HCT116 (cell line): ENCODE data around the gene CDC42BPB. TPM values are rescaled to one million over a fixed set of nuclear protein-coding genes. Genes with fewer than 3 reads are reported as not detected.

Experiments used
- ATAC-seq: fragments of 200-7000 bp; cut with Tn5 transposase; 2 replicates; pipeline ENCODE4 v1.9.1; 2020; ENCODE audit warnings: mild to moderate bottlenecking, moderate library complexity
- BruUV-seq: library from RNA; stranded (reverse); fragments of 400-500 nt; replicated peaks from 2 replicates; lab custom pipeline; 2021; lab: Mats Ljungman, UMichigan
- CTCF ChIA-PET: fragments of 300-600 bp; sonication (Branson Sonifier 250); formaldehyde crosslinking; loops from one replicate; lab custom pipeline; 2021; ENCODE audit warnings: antibody characterized with exemption; lab: Charles Lee
- POLR2A ChIA-PET: fragments of 300-600, 350-600 bp; sonication (Branson Sonifier 250); formaldehyde crosslinking; loops from one replicate; lab custom pipeline; 2021; ENCODE audit warnings: antibody characterized with exemption; lab: Charles Lee
- RAD21 ChIA-PET, 2 experiments: fragments of 300-600 bp; sonication (Branson Sonifier 250); formaldehyde crosslinking; loops; one replicate each; lab custom pipeline; 2023; ENCODE audit warnings: low total read pairs in 2 of 2; ENCODE audit not compliant: uncharacterized antibody in 2 of 2, unreplicated experiment in 2 of 2, low non-redundant PET in 1 of 2; lab: Charles Lee
- DNase-seq: peaks from one replicate; pipeline ENCODE4 v3.0.0-alpha.2; 2010; ENCODE audit warnings: low read depth, low spot score
- H2AFZ ChIP-seq: fragments of 200-600 bp; shearing (Covaris generic), sonication (generic); 2 replicates; pipeline ENCODE4 v1.6.1; 2017; ENCODE audit warnings: low read depth, mixed run types, mixed read lengths, antibody characterized with exemption, low read length; ENCODE audit not compliant: poor library complexity, severe bottlenecking
- H3K27ac ChIP-seq: 2 replicates; pipeline ENCODE4 v1.5.1; 2012; ENCODE audit warnings: low read depth, low read length
- H3K27me3 ChIP-seq: fragments of 200-600 bp; sonication (generic); 2 replicates; pipeline ENCODE4 v1.6.1; 2016; ENCODE audit warnings: mixed run types, low read length, mixed read lengths; ENCODE audit not compliant: insufficient read depth
- H3K36me3 ChIP-seq, 2 experiments: fragments of 200-500 bp in 1 of 2; fragments of 200-600 bp in 1 of 2; sonication (Bioruptor generic) in 1 of 2; sonication (generic) in 1 of 2; 2 replicates each; pipeline versions ENCODE4 v1.5.1 to v1.6.1; 2014 to 2016; ENCODE audit warnings: low read length in 2 of 2, inconsistent platforms in 1 of 2, mixed read lengths in 1 of 2, mixed run types in 1 of 2; ENCODE audit not compliant: insufficient read depth in 2 of 2, control insufficient read depth in 1 of 2
- H3K4me1 ChIP-seq, 2 experiments: fragments of 200-600 bp in 1 of 2; sonication (generic) in 1 of 2; 2 replicates each; pipeline versions ENCODE4 v1.5.1 to v1.6.1; 2012 to 2017; ENCODE audit warnings: low read length in 2 of 2, inconsistent platforms in 1 of 2, mild to moderate bottlenecking in 1 of 2, mixed read lengths in 1 of 2, mixed run types in 1 of 2, moderate library complexity in 1 of 2; ENCODE audit not compliant: insufficient read depth in 2 of 2, control insufficient read depth in 1 of 2
- H3K4me2 ChIP-seq: fragments of 200-600 bp; sonication (generic); 2 replicates; pipeline ENCODE4 v1.6.1; 2017; ENCODE audit warnings: mixed run types, low read length, mixed read lengths
- H3K4me3 ChIP-seq, 2 experiments: fragments of 200-600 bp in 1 of 2; sonication (generic) in 1 of 2; replicated peaks in 1 of 2; 2 replicates each; pipeline ENCODE4 v1.5.1; 2011 to 2016; ENCODE audit warnings: low read length in 2 of 2, control low read depth in 1 of 2, low read depth in 1 of 2, mild to moderate bottlenecking in 1 of 2, mixed read lengths in 1 of 2, mixed run types in 1 of 2
- H3K79me2 ChIP-seq: fragments of 200-600 bp; sonication (generic); 2 replicates; pipeline ENCODE4 v1.6.1; 2017; ENCODE audit warnings: mild to moderate bottlenecking, mixed run types, low read length, moderate library complexity, mixed read lengths; ENCODE audit not compliant: insufficient read depth
- H3K9ac ChIP-seq: fragments of 200-600 bp; sonication (generic); 2 replicates; pipeline ENCODE4 v1.6.1; 2016; ENCODE audit warnings: low read length, mixed read lengths
- H3K9me2 ChIP-seq: fragments of 200-600 bp; sonication (generic), shearing (Covaris generic); 2 replicates; pipeline ENCODE4 v1.6.1; 2017; ENCODE audit warnings: mixed run types, mild to moderate bottlenecking, moderate library complexity; ENCODE audit not compliant: insufficient read depth
- H3K9me3 ChIP-seq, 2 experiments: fragments of 200-500 bp in 1 of 2; fragments of 200-600 bp in 1 of 2; sonication (Bioruptor generic) in 1 of 2; sonication (generic) in 1 of 2; 2 replicates each; pipeline ENCODE4 v1.6.1; 2014 to 2017; ENCODE audit warnings: low read length in 2 of 2, mixed read lengths in 2 of 2, inconsistent platforms in 1 of 2, low read depth in 1 of 2, mild to moderate bottlenecking in 1 of 2, mixed run types in 1 of 2, moderate library complexity in 1 of 2; ENCODE audit not compliant: control insufficient read depth in 1 of 2, insufficient read depth in 1 of 2
- H4K20me1 ChIP-seq: fragments of 200-600 bp; sonication (generic), shearing (Covaris generic); 2 replicates; pipeline ENCODE4 v1.6.1; 2017; ENCODE audit warnings: mixed run types, mild to moderate bottlenecking, moderate library complexity; ENCODE audit not compliant: insufficient read depth
- ATF3 ChIP-seq: IDR thresholded peaks from 2 replicates; pipeline ENCODE4 v1.6.1; 2012
- CBX3 ChIP-seq: IDR thresholded peaks from 2 replicates; pipeline ENCODE4 v1.6.1; 2012; ENCODE audit warnings: low read depth
- CEBPB ChIP-seq: IDR thresholded peaks from 2 replicates; pipeline ENCODE4 v1.6.1; 2012; ENCODE audit warnings: low read depth
- CTCF ChIP-seq, 3 experiments: fragments of 200-600 bp in 1 of 3; sonication (generic) in 1 of 3; IDR thresholded peaks in 2 of 3; conservative IDR thresholded peaks in 1 of 3; 2 replicates each; pipeline ENCODE4 v1.5.1; 2012 to 2017; ENCODE audit warnings: low read depth in 2 of 3, low read length in 2 of 3, antibody characterized with exemption in 1 of 3, borderline replicate concordance in 1 of 3, control low read depth in 1 of 3, mild to moderate bottlenecking in 1 of 3, mixed read lengths in 1 of 3, mixed run types in 1 of 3, moderate library complexity in 1 of 3; ENCODE audit not compliant: insufficient read depth in 1 of 3
- EGR1 ChIP-seq: IDR thresholded peaks from 2 replicates; pipeline ENCODE4 v1.6.1; 2012; ENCODE audit warnings: low read depth
- ELF1 ChIP-seq: IDR thresholded peaks from 2 replicates; pipeline ENCODE4 v1.6.1; 2012; ENCODE audit warnings: low read depth, borderline replicate concordance
- FOSL1 ChIP-seq: IDR thresholded peaks from 2 replicates; pipeline ENCODE4 v1.6.1; 2012; ENCODE audit warnings: low read depth
- JUND ChIP-seq: IDR thresholded peaks from 2 replicates; pipeline ENCODE4 v1.6.1; 2012
- MAX ChIP-seq: IDR thresholded peaks from 2 replicates; pipeline ENCODE4 v1.6.1; 2012
- POLR2A ChIP-seq: IDR thresholded peaks from 2 replicates; pipeline ENCODE4 v1.7.0; 2011; ENCODE audit warnings: borderline replicate concordance; ENCODE audit not compliant: insufficient read depth, insufficient read length; ENCODE audit errors: extremely low read depth
- POLR2AphosphoS5 ChIP-seq: IDR thresholded peaks from 2 replicates; pipeline ENCODE4 v1.6.1; 2011; ENCODE audit warnings: mild to moderate bottlenecking, low read depth, low read length, moderate library complexity
- RAD21 ChIP-seq: IDR thresholded peaks from 2 replicates; pipeline ENCODE4 v1.6.1; 2012; ENCODE audit warnings: low read depth, mild to moderate bottlenecking
- SIN3A ChIP-seq: IDR thresholded peaks from 2 replicates; pipeline ENCODE4 v1.6.1; 2012; ENCODE audit warnings: low read depth
- SP1 ChIP-seq: IDR thresholded peaks from 2 replicates; pipeline ENCODE4 v1.6.1; 2012; ENCODE audit warnings: low read depth
- SRF ChIP-seq: IDR thresholded peaks from 2 replicates; pipeline ENCODE4 v1.6.1; 2012; ENCODE audit warnings: low read depth
- TCF7L2 ChIP-seq: IDR thresholded peaks from 2 replicates; pipeline ENCODE4 v1.7.0; 2011; ENCODE audit warnings: borderline replicate concordance, inconsistent platforms; ENCODE audit not compliant: insufficient read depth, insufficient read length; ENCODE audit errors: extremely low read depth
- ZFX ChIP-seq: fragments of 450-650 bp; IDR thresholded peaks from 2 replicates; pipeline ENCODE4 v1.6.1; 2017
- ZNF274 ChIP-seq: fragments of 200-500 bp; sonication (Bioruptor generic); IDR thresholded peaks from 2 replicates; pipeline ENCODE4 v1.6.1; 2014; ENCODE audit warnings: mild to moderate bottlenecking, low read depth, low read length, inconsistent platforms
- intact Hi-C: fragments of 100-400 bp; cut with micrococcal nuclease; formaldehyde crosslinking; loops from 2 replicates; pipeline ENCODE4 v1.10.0; 2022
- total RNA-seq: library from RNA; stranded (reverse); gene quantifications from one replicate; pipeline ENCODE4 v1.2.1, GENCODE V29; 2021; ENCODE audit not compliant: unreplicated experiment

The CDC42BPB gene
- total RNA-seq, 1 experiment from 2014 or later, result 85.6 TPM

- BruUV-seq, result no TSS peak
- Histone ChIP-seq H3K9me3 (no peaks in the 10 kb centered on the region), H3K4me3 (no peak overlapping the region), H3K27ac (no peak overlapping the region), H3K36me3 (peaks cover 2 to 11% of the 10 kb centered on the region in 2 experiments; a peak in 3 of 4 replicates), H3K79me2 (peaks cover 38% of the 10 kb centered on the region), H3K4me2 (no peak overlapping the region), H3K9me2 (no peaks in the 10 kb centered on the region), H3K27me3 (no peaks in the 10 kb centered on the region), H3K4me1 (peaks cover 29 to 44% of the 10 kb centered on the region in 2 experiments), H4K20me1 (no peaks in the 10 kb centered on the region), H3K9ac (no peak overlapping the region), H2AFZ (no peak overlapping the region)
- TF ChIP-seq RAD21 (no peak), JUND (no peak), SIN3A (no peak), ZNF274 (no peak), CEBPB (no peak), SP1 (no peak), MAX (no peak), CBX3 (no peak), FOSL1 (no peak), ZFX (no peak), ELF1 (no peak), SRF (no peak), POLR2AphosphoS5 (no peak), POLR2A (no peak)
- ChIA-PET RAD21 (no interaction called here), POLR2A (no interaction called here), CTCF (no interaction called here)
- ATAC-seq (no peak), DNase-seq (no peak)
- intact Hi-C loops, result no loop called here
Measured at GRCh38 chr14:103008126-103008525, 49.2 kb downstream of the CDC42BPB start.

GRCh38 chr14:103007555-103007954 is 49.8 kb downstream of the CDC42BPB start:
- peaks cover 33% of the 10 kb centered on the region for H3K79me2 ChIP-seq
- H2AFZ ChIP-seq, result no peak overlapping the region
- TF ChIP-seq ZNF274, result no peak
- TF ChIP-seq CTCF (IDR thresholded peaks at IDR 0.05 in 2 of 3, conservative IDR thresholded peaks at IDR 0.05 in 1 of 3; ENCODE audit: borderline replicate concordance in 1 of 3, insufficient read depth in 1 of 3, low read depth in 2 of 3, low read length in 2 of 3), result no peak
- no peak for TF ChIP-seq SP1
- no peak for TF ChIP-seq CBX3
- TF ChIP-seq POLR2AphosphoS5, result no peak
- no peak for TF ChIP-seq TCF7L2
- no peak for TF ChIP-seq EGR1
- no peak for TF ChIP-seq ATF3
- no peak for TF ChIP-seq CEBPB
- no peak for TF ChIP-seq MAX
- TF ChIP-seq, all 23 proteins: peak for 0
- Histone ChIP-seq H4K20me1 (no peaks in the 10 kb centered on the region), H3K9me3 (no peaks in the 10 kb centered on the region), H3K9me2 (no peaks in the 10 kb centered on the region), H3K4me1 (peaks cover 29 to 38% of the 10 kb centered on the region in 2 experiments), H3K27ac (no peak overlapping the region), H3K4me2 (no peak overlapping the region), H3K27me3 (no peaks in the 10 kb centered on the region), H3K9ac (no peak overlapping the region), H3K36me3 (peaks cover 4 to 11% of the 10 kb centered on the region in 2 experiments; a peak in 3 of 4 replicates), H3K4me3 (no peak overlapping the region)
- CTCF ChIA-PET, result no interaction called here
- no peak for DNase-seq
- no peak for ATAC-seq
- intact Hi-C loops, result no loop called here
- RAD21 ChIA-PET, result no interaction called here
- BruUV-seq, result no TSS peak
- POLR2A ChIA-PET, result no interaction called here
